Measurements from ENCODE around the gene SAXO1. TPM values are rescaled to one million over a fixed set of nuclear protein-coding genes. Genes with fewer than 3 reads are reported as not detected.
"Not testable (repeated sequence)": the region's sequence is repeated elsewhere in the genome, so short reads cannot be mapped to it uniquely, and the experiment has no call there.

SAXO1 gene
- total and polyA plus RNA-seq, 2 experiments from 2014 or later, result 0.04 TPM; not detected in 1

- Histone ChIP-seq H2AFZ (no peak overlapping the region), H3K4me1 (ENCODE audit: insufficient read depth) (no peaks in the 10 kb centered on the region), H3K9me2 (replicated peaks; ENCODE audit: insufficient read depth) (no peaks in the 10 kb centered on the region), H3K27me3 (no peaks in the 10 kb centered on the region), H3K36me3 (replicated peaks; ENCODE audit: insufficient read depth, low read depth) (no peaks in the 10 kb centered on the region), H3K27ac (no peak overlapping the region), H3K4me3 (no peak overlapping the region), H3K4me2 (no peak overlapping the region), H3K9me3 (ENCODE audit: low read depth) (no peaks in the 10 kb centered on the region), H3K79me2 (no peaks in the 10 kb centered on the region), H4K20me1 (ENCODE audit: insufficient read depth, poor library complexity, severe bottlenecking) (no peaks in the 10 kb centered on the region)
- TF ChIP-seq EZH2 (IDR thresholded peaks at IDR 0.05; ENCODE audit: borderline replicate concordance) (no peak), EZH2phosphoT487 (IDR thresholded peaks at IDR 0.05; ENCODE audit: low read depth, severe bottlenecking, unreplicated experiment) (no peak)
- TF ChIP-seq, protein P1, sequence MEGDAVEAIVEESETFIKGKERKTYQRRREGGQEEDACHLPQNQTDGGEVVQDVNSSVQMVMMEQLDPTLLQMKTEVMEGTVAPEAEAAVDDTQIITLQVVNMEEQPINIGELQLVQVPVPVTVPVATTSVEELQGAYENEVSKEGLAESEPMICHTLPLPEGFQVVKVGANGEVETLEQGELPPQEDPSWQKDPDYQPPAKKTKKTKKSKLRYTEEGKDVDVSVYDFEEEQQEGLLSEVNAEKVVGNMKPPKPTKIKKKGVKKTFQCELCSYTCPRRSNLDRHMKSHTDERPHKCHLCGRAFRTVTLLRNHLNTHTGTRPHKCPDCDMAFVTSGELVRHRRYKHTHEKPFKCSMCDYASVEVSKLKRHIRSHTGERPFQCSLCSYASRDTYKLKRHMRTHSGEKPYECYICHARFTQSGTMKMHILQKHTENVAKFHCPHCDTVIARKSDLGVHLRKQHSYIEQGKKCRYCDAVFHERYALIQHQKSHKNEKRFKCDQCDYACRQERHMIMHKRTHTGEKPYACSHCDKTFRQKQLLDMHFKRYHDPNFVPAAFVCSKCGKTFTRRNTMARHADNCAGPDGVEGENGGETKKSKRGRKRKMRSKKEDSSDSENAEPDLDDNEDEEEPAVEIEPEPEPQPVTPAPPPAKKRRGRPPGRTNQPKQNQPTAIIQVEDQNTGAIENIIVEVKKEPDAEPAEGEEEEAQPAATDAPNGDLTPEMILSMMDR (IDR thresholded peaks at IDR 0.05; ENCODE audit: poor library complexity), result no peak
- DNase-seq (ENCODE audit: low spot score), result no peak
- WGBS (ENCODE audit: low lambda C conversion rate, missing lambda C conversion rate), result 87% methylated on average over 6 of the region's 6 CpGs
Observed at GRCh38 chr9:19026375-19026774, 6.6 kb downstream of the SAXO1 start.

- no peaks in the 10 kb centered on the region for H3K9me3 ChIP-seq (ENCODE audit: low read depth)
- H3K4me1 ChIP-seq (ENCODE audit: insufficient read depth), result no peaks in the 10 kb centered on the region
- 66% methylated on average over 5 of the region's 5 CpGs for WGBS (ENCODE audit: low lambda C conversion rate, missing lambda C conversion rate)
- no peaks in the 10 kb centered on the region for H3K79me2 ChIP-seq
- no peaks in the 10 kb centered on the region for H3K27me3 ChIP-seq
- TF ChIP-seq EZH2 (IDR thresholded peaks at IDR 0.05; ENCODE audit: borderline replicate concordance) (no peak), EZH2phosphoT487 (IDR thresholded peaks at IDR 0.05; ENCODE audit: low read depth, severe bottlenecking, unreplicated experiment) (no peak)
- TF ChIP-seq, protein P1 (IDR thresholded peaks at IDR 0.05; ENCODE audit: poor library complexity), result no peak
- no peak overlapping the region for H3K27ac ChIP-seq
- H3K9me2 ChIP-seq (replicated peaks; ENCODE audit: insufficient read depth), result no peaks in the 10 kb centered on the region
- H3K4me2 ChIP-seq, result no peak overlapping the region
- DNase-seq (ENCODE audit: low spot score), result no peak
- H3K36me3 ChIP-seq (replicated peaks; ENCODE audit: insufficient read depth, low read depth), result no peaks in the 10 kb centered on the region
- no peak overlapping the region for H2AFZ ChIP-seq
- no peaks in the 10 kb centered on the region for H4K20me1 ChIP-seq (ENCODE audit: insufficient read depth, poor library complexity, severe bottlenecking)
- no peak overlapping the region for H3K4me3 ChIP-seq
Observed at GRCh38 chr9:19023078-19023477, 9.9 kb downstream of the SAXO1 start.

- H3K27ac ChIP-seq, result no peak overlapping the region
- TF ChIP-seq, protein P1 (IDR thresholded peaks at IDR 0.05; ENCODE audit: poor library complexity), result no peak
- TF ChIP-seq EZH2 (IDR thresholded peaks at IDR 0.05; ENCODE audit: borderline replicate concordance), result no peak
- H4K20me1 ChIP-seq (ENCODE audit: insufficient read depth, poor library complexity, severe bottlenecking), result no peaks in the 10 kb centered on the region
- H3K4me2 ChIP-seq, result no peak overlapping the region
- H3K4me3 ChIP-seq, result no peak overlapping the region
- no peaks in the 10 kb centered on the region for H3K36me3 ChIP-seq (replicated peaks; ENCODE audit: insufficient read depth, low read depth)
- H3K27me3 ChIP-seq, result no peaks in the 10 kb centered on the region
- 97% methylated on average over 2 of the region's 2 CpGs for WGBS (ENCODE audit: low lambda C conversion rate, missing lambda C conversion rate)
- no peaks in the 10 kb centered on the region for H3K79me2 ChIP-seq
- H3K9me3 ChIP-seq (ENCODE audit: low read depth), result no peaks in the 10 kb centered on the region
- no peak overlapping the region for H2AFZ ChIP-seq
- no peak for DNase-seq (ENCODE audit: low spot score)
- H3K4me1 ChIP-seq (ENCODE audit: insufficient read depth), result no peaks in the 10 kb centered on the region
- no peaks in the 10 kb centered on the region for H3K9me2 ChIP-seq (replicated peaks; ENCODE audit: insufficient read depth)
Observed at GRCh38 chr9:19022206-19022605, 10.8 kb downstream of the SAXO1 start.

GRCh38 chr9:19021649-19022048 lies 11.4 kb downstream of the SAXO1 start:
- 95% methylated on average over 2 of the region's 2 CpGs for WGBS (ENCODE audit: low lambda C conversion rate, missing lambda C conversion rate)
- H3K36me3 ChIP-seq (replicated peaks; ENCODE audit: insufficient read depth, low read depth); H3K4me2 ChIP-seq; DNase-seq (ENCODE audit: low spot score); H3K9me2 ChIP-seq (replicated peaks; ENCODE audit: insufficient read depth); H3K4me1 ChIP-seq (ENCODE audit: insufficient read depth); H3K27ac ChIP-seq; H3K27me3 ChIP-seq; H2AFZ ChIP-seq; H3K9me3 ChIP-seq (ENCODE audit: low read depth); H4K20me1 ChIP-seq (ENCODE audit: insufficient read depth, poor library complexity, severe bottlenecking); H3K79me2 ChIP-seq; H3K4me3 ChIP-seq: not testable (repeated sequence)
